GM12801 (cell line): ENCODE measurements around the gene CDH23.

Experiments
- CTCF ChIP-seq: IDR thresholded peaks from one replicate; pipeline ENCODE4 v1.5.1; 2011; ENCODE audit warnings: control low read depth; ENCODE audit not compliant: insufficient read length; ENCODE audit errors: extremely low read depth

Gene CDH23

GRCh38 chr10:71746344-71747037 lies 349.8 kb downstream of the CDH23 start:
- TF ChIP-seq CTCF = no peak

- TF ChIP-seq CTCF = no peak
Measured at GRCh38 chr10:71747039-71747531, 350.4 kb downstream of the CDH23 start.

- TF ChIP-seq CTCF = no peak
Measured at GRCh38 chr10:71747551-71748523, 351.1 kb downstream of the CDH23 start.

- no peak for TF ChIP-seq CTCF
Measured at GRCh38 chr10:71748671-71749191, 352.0 kb downstream of the CDH23 start.

GRCh38 chr10:71749396-71749795 lies 352.7 kb downstream of the CDH23 start:
- no peak for TF ChIP-seq CTCF

GRCh38 chr10:71750124-71750841 lies 353.6 kb downstream of the CDH23 start:
- no peak for TF ChIP-seq CTCF
